ENCODE results near the gene FECH. TPM values are rescaled to one million over a fixed set of nuclear protein-coding genes. Genes with fewer than 3 reads are reported as not detected.

FECH gene
- total RNA-seq, 2 donors from 2014 or later: 16.5 to 19.4 TPM

GRCh38 chr18:57630002-57630753 is 43.7 kb upstream of the FECH start:
- H3K9me3 ChIP-seq: no peaks in the 10 kb centered on the region
- TF ChIP-seq, protein P1, sequence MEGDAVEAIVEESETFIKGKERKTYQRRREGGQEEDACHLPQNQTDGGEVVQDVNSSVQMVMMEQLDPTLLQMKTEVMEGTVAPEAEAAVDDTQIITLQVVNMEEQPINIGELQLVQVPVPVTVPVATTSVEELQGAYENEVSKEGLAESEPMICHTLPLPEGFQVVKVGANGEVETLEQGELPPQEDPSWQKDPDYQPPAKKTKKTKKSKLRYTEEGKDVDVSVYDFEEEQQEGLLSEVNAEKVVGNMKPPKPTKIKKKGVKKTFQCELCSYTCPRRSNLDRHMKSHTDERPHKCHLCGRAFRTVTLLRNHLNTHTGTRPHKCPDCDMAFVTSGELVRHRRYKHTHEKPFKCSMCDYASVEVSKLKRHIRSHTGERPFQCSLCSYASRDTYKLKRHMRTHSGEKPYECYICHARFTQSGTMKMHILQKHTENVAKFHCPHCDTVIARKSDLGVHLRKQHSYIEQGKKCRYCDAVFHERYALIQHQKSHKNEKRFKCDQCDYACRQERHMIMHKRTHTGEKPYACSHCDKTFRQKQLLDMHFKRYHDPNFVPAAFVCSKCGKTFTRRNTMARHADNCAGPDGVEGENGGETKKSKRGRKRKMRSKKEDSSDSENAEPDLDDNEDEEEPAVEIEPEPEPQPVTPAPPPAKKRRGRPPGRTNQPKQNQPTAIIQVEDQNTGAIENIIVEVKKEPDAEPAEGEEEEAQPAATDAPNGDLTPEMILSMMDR (IDR thresholded peaks at IDR 0.05): peak; percentile 76

DNA sequence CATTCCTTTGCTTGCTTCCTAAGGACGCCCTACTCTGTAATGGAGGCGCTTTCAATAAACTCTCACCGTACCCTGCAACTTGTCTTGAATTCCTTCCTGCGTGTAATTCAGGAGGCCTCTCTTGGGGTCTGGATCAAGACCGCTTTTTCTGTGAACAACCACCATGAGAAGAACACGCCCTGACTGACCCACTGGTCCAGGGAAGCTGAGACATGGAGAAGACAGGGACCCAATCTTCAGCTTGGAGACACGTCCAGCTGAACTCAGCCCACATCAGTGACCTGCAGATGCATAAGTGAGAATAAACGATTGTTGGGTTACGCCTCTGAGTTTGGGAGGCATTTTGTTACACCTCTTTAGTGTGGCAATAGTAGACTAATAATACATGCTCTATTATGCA is 42.9 kb upstream of the FECH start:
- H3K36me3 ChIP-seq: no peaks in the 10 kb centered on the region
- DNase-seq: no peak
- H3K4me1 ChIP-seq: no peaks in the 10 kb centered on the region
- no peaks in the 10 kb centered on the region for H3K27me3 ChIP-seq
- H3K9me3 ChIP-seq: no peaks in the 10 kb centered on the region
- H3K27ac ChIP-seq: peak overlapping the region; percentile 84
- intact Hi-C loops (cut with DNase I): no loop called here
- TF ChIP-seq, protein P1 (IDR thresholded peaks at IDR 0.05): no peak
- peak overlapping the region; percentile 68 for H3K4me3 ChIP-seq
- peak overlapping the region in 1 of 2 donors; percentile 78 for H3K9ac ChIP-seq (ENCODE audit: low read depth in 2 of 2, low read length in 2 of 2)

More at GRCh38 chr18:57630002-57630753, 43.7 kb upstream of the FECH start:
- H3K36me3 ChIP-seq: no peaks in the 10 kb centered on the region
- H3K9ac ChIP-seq (ENCODE audit: low read depth in 2 of 2, low read length in 2 of 2): peak overlapping the region; percentile 78 to 85
- peak overlapping the region; percentile 84 for H3K27ac ChIP-seq
- peak; percentile 98 for DNase-seq
- H3K4me1 ChIP-seq: no peaks in the 10 kb centered on the region
- H3K27me3 ChIP-seq: no peaks in the 10 kb centered on the region
- H3K4me3 ChIP-seq: peak overlapping the region; percentile 68
- intact Hi-C loops (cut with DNase I): no loop called here

- TF ChIP-seq, protein P1 (IDR thresholded peaks at IDR 0.05): no peak
- H3K4me1 ChIP-seq: no peaks in the 10 kb centered on the region
- no peak overlapping the region for H3K4me3 ChIP-seq
- no peak overlapping the region for H3K27ac ChIP-seq
- no peak overlapping the region for H3K9ac ChIP-seq (ENCODE audit: low read depth in 2 of 2, low read length in 2 of 2)
- intact Hi-C loops (cut with DNase I): no loop called here
- H3K9me3 ChIP-seq: no peaks in the 10 kb centered on the region
- H3K27me3 ChIP-seq: no peaks in the 10 kb centered on the region
- no peaks in the 10 kb centered on the region for H3K36me3 ChIP-seq
- no peak for DNase-seq
Observed at GRCh38 chr18:57627488-57627887, 41.0 kb upstream of the FECH start.

- Histone ChIP-seq H3K27ac (no peak overlapping the region), H3K4me1 (peaks cover 6% of the 10 kb centered on the region), H3K36me3 (no peaks in the 10 kb centered on the region), H3K4me3 (no peak overlapping the region), H3K9ac (ENCODE audit: low read depth in 2 of 2, low read length in 2 of 2) (no peak overlapping the region), H3K9me3 (no peaks in the 10 kb centered on the region), H3K27me3 (no peaks in the 10 kb centered on the region)
- TF ChIP-seq, protein P1 (IDR thresholded peaks at IDR 0.05): no peak
- intact Hi-C loops (cut with DNase I): no loop called here
- no peak for DNase-seq
Observed at GRCh38 chr18:57624988-57625387, 38.5 kb upstream of the FECH start.

DNA sequence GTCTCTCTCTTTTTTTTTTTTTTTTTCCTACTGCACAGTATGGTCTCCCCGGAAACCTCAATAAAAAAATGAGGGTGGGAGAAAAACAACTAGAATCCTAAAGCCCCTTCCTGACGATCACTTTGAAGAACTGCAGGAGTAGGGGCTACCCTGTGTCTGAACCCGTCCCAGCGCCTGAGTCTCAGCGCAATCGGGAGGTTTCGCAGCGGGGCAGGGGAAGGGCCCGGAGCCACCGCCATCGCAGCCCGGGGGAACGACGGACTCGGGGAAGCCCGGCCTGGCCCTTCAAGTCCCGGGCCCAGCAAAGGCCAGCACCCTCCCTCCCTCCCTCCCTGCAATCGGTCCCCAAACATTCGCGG is 34.7 kb upstream of the FECH start:
- TF ChIP-seq, protein P1 (IDR thresholded peaks at IDR 0.05): no peak
- intact Hi-C loops (cut with DNase I): no loop called here
- peak overlapping the region; percentile 82 for H3K4me3 ChIP-seq
- H3K27me3 ChIP-seq: no peaks in the 10 kb centered on the region
- DNase-seq: no peak
- peak overlapping the region; percentile 87 to 92 for H3K9ac ChIP-seq (ENCODE audit: low read depth in 2 of 2, low read length in 2 of 2)
- H3K4me1 ChIP-seq: peaks cover 9% of the 10 kb centered on the region
- H3K9me3 ChIP-seq: no peaks in the 10 kb centered on the region
- peak overlapping the region; percentile 91 for H3K27ac ChIP-seq
- H3K36me3 ChIP-seq: no peaks in the 10 kb centered on the region

All from colonic mucosa (tissue), 4 donors.